Endodermal cell (in vitro differentiated cells): ENCODE measurements around the gene SERP2. TPM values are rescaled to one million over a fixed set of nuclear protein-coding genes. Genes with fewer than 3 reads are reported as not detected.
A peak's percentile ranks its signal among the peaks of the same experiment; 100 is the strongest.

Experiments
- DNase-seq: peaks from one replicate; pipeline ENCODE4 v3.0.0-alpha.2; 2017
- H3K27ac ChIP-seq: 2 replicates; pipeline ENCODE4 v1.5.1; 2013; ENCODE audit warnings: mild to moderate bottlenecking, low read depth, low read length, moderate library complexity
- H3K27me3 ChIP-seq: 2 replicates; pipeline ENCODE4 v1.6.1; 2013; ENCODE audit warnings: mild to moderate bottlenecking, low read length, moderate library complexity; ENCODE audit not compliant: insufficient read depth, control insufficient read depth, poor library complexity, severe bottlenecking
- H3K36me3 ChIP-seq: 2 replicates; pipeline ENCODE4 v1.7.0; 2013; ENCODE audit warnings: mild to moderate bottlenecking, low read length, moderate library complexity; ENCODE audit not compliant: control insufficient read depth, insufficient read depth
- H3K4me1 ChIP-seq: one replicate; pipeline ENCODE4 v1.7.0; 2013; ENCODE audit warnings: low read length; ENCODE audit not compliant: control insufficient read depth, insufficient read depth
- H3K4me3 ChIP-seq: 2 replicates; pipeline ENCODE4 v1.5.1; 2013; ENCODE audit warnings: mild to moderate bottlenecking, low read length, moderate library complexity
- H3K9ac ChIP-seq: 2 replicates; pipeline ENCODE4 v1.6.1; 2013; ENCODE audit warnings: mild to moderate bottlenecking, low read length, moderate library complexity; ENCODE audit not compliant: poor library complexity, severe bottlenecking; ENCODE audit errors: extremely low read depth
- H3K9me3 ChIP-seq: 2 replicates; pipeline ENCODE4 v1.6.1; 2013; ENCODE audit warnings: mild to moderate bottlenecking, low read length, moderate library complexity; ENCODE audit not compliant: control insufficient read depth
- H3K27ac Mint-ChIP-seq: 2 replicates; pipeline ENCODE4 v1.8.0; 2020; ENCODE audit warnings: mixed read lengths
- H3K27me3 Mint-ChIP-seq: 2 replicates; pipeline ENCODE4 v1.8.0; 2021; ENCODE audit warnings: mild to moderate bottlenecking, mixed read lengths; ENCODE audit not compliant: insufficient read depth
- H3K36me3 Mint-ChIP-seq: 2 replicates; pipeline ENCODE4 v1.8.0; 2020; ENCODE audit warnings: low read depth, mixed read lengths
- H3K4me1 Mint-ChIP-seq: 2 replicates; pipeline ENCODE4 v1.8.0; 2020; ENCODE audit warnings: mixed read lengths
- H3K4me3 Mint-ChIP-seq: 2 replicates; pipeline ENCODE4 v1.8.0; 2020; ENCODE audit warnings: mild to moderate bottlenecking, moderate library complexity, mixed read lengths
- H3K9me3 Mint-ChIP-seq: 2 replicates; pipeline ENCODE4 v1.8.0; 2020; ENCODE audit warnings: mild to moderate bottlenecking, mixed read lengths
- WGBS, 2 experiments: methylation state at CpG; one replicate each; pipeline versions ENCODE4 v1.1.5 to v1.1.7; 2013; ENCODE audit warnings: missing lambda C conversion rate in 2 of 2, mixed read lengths in 1 of 2; ENCODE audit not compliant: insufficient coverage in 1 of 2, insufficient read length in 1 of 2; 5-methylcytosine and 5-hydroxymethylcytosine counted together
- total RNA-seq, 2 donors: library from RNA; stranded (reverse); fragmentation: NEBNext Ultra II Directional in 1 of 2; extraction: Animal tissue kit (Norgen Biotek cat#: 25700) in 1 of 2; gene quantifications; 2 replicates in 1 of 2; 3 replicates in 1 of 2; pipeline ENCODE4 v1.2.1, GENCODE V29; 2021
- TF ChIP-seq, protein P1 (sequence below): fragments of 200-600 bp; sonication (generic); conservative IDR thresholded peaks from 2 replicates; pipeline ENCODE4 v1.5.0; 2021; ENCODE audit warnings: antibody characterized with exemption, mild to moderate bottlenecking

The SERP2 gene
- total RNA-seq, 2 donors from 2014 or later, result 2.9 to 3.5 TPM

DNA sequence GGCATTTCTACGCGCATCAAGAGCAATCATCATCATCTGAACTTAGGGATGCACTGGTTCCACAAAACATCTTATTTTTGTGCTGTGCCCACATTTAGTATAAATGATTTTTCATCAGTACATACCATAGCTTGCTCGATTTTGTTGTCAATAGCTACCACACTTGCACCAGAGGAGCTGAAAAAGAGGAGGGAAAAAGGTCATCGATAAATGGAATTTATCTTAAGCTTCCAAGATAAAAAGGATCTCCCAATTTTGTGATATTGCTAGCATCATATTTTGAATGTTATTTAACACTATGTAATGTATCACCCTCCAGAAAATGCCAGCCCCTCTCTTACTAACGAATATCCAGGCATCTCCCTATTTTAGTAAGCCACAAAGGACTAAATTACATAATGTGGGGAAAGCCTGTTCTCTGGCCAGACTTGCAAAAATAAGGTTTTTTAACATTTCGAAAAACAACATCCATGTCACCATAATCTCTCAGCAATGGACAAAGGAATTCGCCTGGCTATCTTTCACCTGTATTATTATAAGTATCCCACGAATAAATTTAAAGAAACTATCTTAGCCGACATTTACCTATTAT lies 62.4 kb downstream of the SERP2 start:
- no peaks in the 10 kb centered on the region for H3K27me3 ChIP-seq
- peaks cover 7% of the 10 kb centered on the region for H3K4me1 ChIP-seq
- H3K27ac ChIP-seq, result peak overlapping the region; percentile 99
- DNase-seq, result peak; percentile 3
- no peaks in the 10 kb centered on the region for H3K9me3 ChIP-seq
- WGBS, 2 experiments, result 0 to 1% methylated on average over 3 to 9 of the region's 9 CpGs
- peaks cover 25% of the 10 kb centered on the region for H3K36me3 ChIP-seq
- H3K27me3 Mint-ChIP-seq, result no peaks in the 10 kb centered on the region
- TF ChIP-seq, protein P1, sequence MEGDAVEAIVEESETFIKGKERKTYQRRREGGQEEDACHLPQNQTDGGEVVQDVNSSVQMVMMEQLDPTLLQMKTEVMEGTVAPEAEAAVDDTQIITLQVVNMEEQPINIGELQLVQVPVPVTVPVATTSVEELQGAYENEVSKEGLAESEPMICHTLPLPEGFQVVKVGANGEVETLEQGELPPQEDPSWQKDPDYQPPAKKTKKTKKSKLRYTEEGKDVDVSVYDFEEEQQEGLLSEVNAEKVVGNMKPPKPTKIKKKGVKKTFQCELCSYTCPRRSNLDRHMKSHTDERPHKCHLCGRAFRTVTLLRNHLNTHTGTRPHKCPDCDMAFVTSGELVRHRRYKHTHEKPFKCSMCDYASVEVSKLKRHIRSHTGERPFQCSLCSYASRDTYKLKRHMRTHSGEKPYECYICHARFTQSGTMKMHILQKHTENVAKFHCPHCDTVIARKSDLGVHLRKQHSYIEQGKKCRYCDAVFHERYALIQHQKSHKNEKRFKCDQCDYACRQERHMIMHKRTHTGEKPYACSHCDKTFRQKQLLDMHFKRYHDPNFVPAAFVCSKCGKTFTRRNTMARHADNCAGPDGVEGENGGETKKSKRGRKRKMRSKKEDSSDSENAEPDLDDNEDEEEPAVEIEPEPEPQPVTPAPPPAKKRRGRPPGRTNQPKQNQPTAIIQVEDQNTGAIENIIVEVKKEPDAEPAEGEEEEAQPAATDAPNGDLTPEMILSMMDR, result no peak
- H3K4me3 Mint-ChIP-seq, result peak overlapping the region; percentile 92
- H3K9ac ChIP-seq, result peak overlapping the region; percentile 99
- H3K27ac Mint-ChIP-seq, result peak overlapping the region; percentile 98
- H3K4me1 Mint-ChIP-seq, result peaks cover 48% of the 10 kb centered on the region
- H3K36me3 Mint-ChIP-seq, result peaks cover 23% of the 10 kb centered on the region
- peak overlapping the region; percentile 99 for H3K4me3 ChIP-seq
- no peaks in the 10 kb centered on the region for H3K9me3 Mint-ChIP-seq

DNA sequence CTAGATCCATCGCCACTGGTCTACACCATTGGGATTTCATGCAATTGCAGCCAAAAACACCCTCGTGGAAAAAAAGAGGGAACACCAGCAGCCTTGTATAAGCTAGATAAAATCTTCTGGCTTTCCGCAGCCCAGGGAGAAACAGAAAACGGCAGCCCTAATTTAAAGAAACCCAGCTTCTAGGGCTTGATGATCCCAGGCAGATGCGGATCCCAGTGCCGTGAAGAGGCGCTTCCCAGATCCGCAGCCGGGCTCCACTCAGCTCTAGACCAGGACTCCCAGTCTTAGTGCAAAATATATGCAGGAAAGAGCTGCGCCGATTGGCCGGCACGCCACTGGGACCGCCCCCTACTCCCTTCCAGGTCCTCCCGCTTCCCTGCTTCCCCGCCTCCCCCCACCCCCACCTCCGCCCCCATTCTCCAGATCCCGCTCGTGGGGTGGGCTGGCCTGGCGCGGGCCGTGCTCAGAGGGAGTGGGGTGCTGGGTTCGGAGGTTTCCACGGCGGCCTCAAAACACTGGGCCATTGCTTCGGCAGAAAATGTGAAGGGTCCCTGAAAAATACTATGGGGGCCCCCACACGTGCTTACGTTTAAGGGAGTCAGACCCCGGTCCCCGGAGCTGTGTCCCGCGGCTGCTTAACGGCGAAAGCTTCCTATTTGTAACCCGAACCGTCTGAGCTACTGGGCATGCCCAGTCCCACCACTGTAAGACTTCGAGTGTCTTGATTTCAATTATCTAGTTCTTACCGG lies 63.1 kb downstream of the SERP2 start:
- Histone ChIP-seq H3K27ac (peak overlapping the region; percentile 99), H3K4me3 (peak overlapping the region; percentile 99), H3K9ac (peak overlapping the region; percentile 99), H3K9me3 (no peaks in the 10 kb centered on the region), H3K36me3 (peaks cover 25% of the 10 kb centered on the region), H3K4me1 (peaks cover 7% of the 10 kb centered on the region), H3K27me3 (no peaks in the 10 kb centered on the region)
- 0 to 1% methylated on average over 18 to 30 of the region's 38 CpGs for WGBS, 2 experiments
- Mint-ChIP-seq H3K4me3 (peak overlapping the region; percentile 92), H3K27ac (peak overlapping the region; percentile 98), H3K36me3 (peaks cover 23% of the 10 kb centered on the region), H3K9me3 (no peaks in the 10 kb centered on the region), H3K4me1 (peaks cover 44% of the 10 kb centered on the region), H3K27me3 (no peaks in the 10 kb centered on the region)
- DNase-seq, result peak; percentile 98
- TF ChIP-seq, protein P1, result no peak

DNA sequence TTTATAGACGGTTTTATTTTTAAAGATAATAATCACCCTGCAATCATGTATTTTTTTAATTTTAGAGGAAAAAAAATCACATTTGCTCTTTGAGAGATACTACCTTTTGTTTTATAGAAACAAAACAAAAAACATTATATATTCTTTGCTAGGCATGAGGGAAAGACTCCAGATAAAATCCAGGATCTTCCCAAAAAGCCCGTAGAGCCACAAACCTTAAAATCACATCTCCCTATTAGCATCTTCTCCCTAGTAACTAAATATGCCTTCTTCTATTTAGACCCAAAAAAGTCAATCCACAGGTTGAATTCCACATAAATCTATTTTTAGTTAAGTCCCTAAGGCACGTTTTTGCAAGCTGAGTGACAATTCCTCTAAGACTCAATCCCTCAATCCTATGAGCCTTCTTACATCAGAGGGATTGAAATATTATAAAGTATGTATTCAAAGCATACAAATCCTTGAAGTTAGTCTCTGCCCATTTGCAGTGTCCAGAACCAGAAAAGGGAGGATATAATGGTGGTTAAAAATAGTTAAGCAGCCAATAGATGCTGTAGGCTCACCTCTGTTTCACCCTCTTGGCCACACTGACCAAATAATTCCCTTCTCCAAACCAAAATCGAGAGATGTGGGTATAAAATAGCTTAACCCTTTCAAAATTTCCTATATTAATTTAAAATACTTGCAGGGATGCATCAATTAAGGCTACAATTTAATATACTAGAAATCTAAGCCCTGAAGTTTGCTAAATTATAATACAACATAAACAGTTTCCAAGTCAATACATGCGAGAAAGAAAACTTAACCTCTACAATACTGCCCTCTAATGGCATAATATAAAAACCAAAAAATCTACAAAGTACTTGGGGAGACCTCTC lies 64.0 kb downstream of the SERP2 start:
- DNase-seq, result peak; percentile 20
- Histone ChIP-seq H3K4me3 (peak overlapping the region; percentile 99), H3K9ac (peak overlapping the region; percentile 45), H3K27me3 (no peaks in the 10 kb centered on the region), H3K36me3 (peaks cover 22% of the 10 kb centered on the region), H3K9me3 (no peaks in the 10 kb centered on the region), H3K4me1 (peaks cover 7% of the 10 kb centered on the region), H3K27ac (peak overlapping the region; percentile 87)
- Mint-ChIP-seq H3K9me3 (no peaks in the 10 kb centered on the region), H3K4me3 (peak overlapping the region; percentile 92), H3K27me3 (no peaks in the 10 kb centered on the region), H3K27ac (peak overlapping the region; percentile 90), H3K36me3 (peaks cover 23% of the 10 kb centered on the region), H3K4me1 (peaks cover 39% of the 10 kb centered on the region)
- 14 to 31% methylated on average over 1 to 3 of the region's 5 CpGs for WGBS, 2 experiments
- TF ChIP-seq, protein P1, result peak; percentile 83
